HepG2 (cell line): ENCODE data around the gene RAC2. TPM values are rescaled to one million over a fixed set of nuclear protein-coding genes. Genes with fewer than 3 reads are reported as not detected.

Experiments used
- ARID2 ChIP-seq: sonication (generic); formaldehyde crosslinking; IDR thresholded peaks from 2 replicates; pipeline ENCODE4 v1.8.1; 2022; ENCODE audit warnings: mild to moderate bottlenecking, missing genetic modification reagents, borderline replicate concordance
- ETV6 ChIP-seq: sonication (generic); formaldehyde crosslinking; conservative IDR thresholded peaks from 2 replicates; pipeline ENCODE4 v1.4.0; 2020; ENCODE audit warnings: missing genetic modification reagents
- MBD4 ChIP-seq: IDR thresholded peaks from 2 replicates; pipeline ENCODE4 v1.6.1; 2012; ENCODE audit warnings: low read length, inconsistent platforms, borderline replicate concordance
- MEIS1 ChIP-seq: sonication (generic); formaldehyde crosslinking; IDR thresholded peaks from 2 replicates; pipeline ENCODE4 v1.9.0; 2021; ENCODE audit warnings: mild to moderate bottlenecking, missing genetic modification reagents, moderate library complexity, borderline replicate concordance
- NFIB ChIP-seq: sonication (generic); formaldehyde crosslinking; IDR thresholded peaks from 2 replicates; pipeline ENCODE4 v1.9.0; 2021; ENCODE audit warnings: missing genetic modification reagents, mild to moderate bottlenecking, borderline replicate concordance
- PAWR ChIP-seq: sonication (generic); formaldehyde crosslinking; IDR thresholded peaks from 2 replicates; pipeline ENCODE4 v1.4.0; 2020; ENCODE audit warnings: missing genetic modification reagents, mild to moderate bottlenecking, borderline replicate concordance
- RFX3 ChIP-seq: IDR thresholded peaks from 2 replicates; pipeline ENCODE4 v1.6.1; 2016; ENCODE audit warnings: missing biosample characterization, missing genetic modification reagents
- XBP1 ChIP-seq: sonication (generic); formaldehyde crosslinking; IDR thresholded peaks from 2 replicates; pipeline ENCODE4 v1.5.0; 2020; ENCODE audit warnings: missing genetic modification reagents
- XRCC5 ChIP-seq: fragments of 200-400 bp; formaldehyde crosslinking; optimal IDR thresholded peaks from 2 replicates; pipeline ENCODE3; 2017; ENCODE audit warnings: mild to moderate bottlenecking, low read length
- ZNF143 ChIP-seq: sonication (generic); formaldehyde crosslinking; IDR thresholded peaks from 2 replicates; pipeline ENCODE4 v1.4.0; 2020; ENCODE audit warnings: missing genetic modification reagents
- ZNF766 ChIP-seq: sonication (generic); formaldehyde crosslinking; IDR thresholded peaks from 2 replicates; pipeline ENCODE4 v1.5.0; 2020; ENCODE audit warnings: missing genetic modification reagents, borderline replicate concordance
- polyA plus RNA-seq, 8 experiments: library from polyadenylated mRNA; depleted of rRNA in 3 of 8; stranded (reverse) in 7 of 8; unstranded in 1 of 8; fragments of >200 nt; fragmentation: Illumina TruSeq in 4 of 8; extraction: Trizol in 4 of 8; gene quantifications; 2 replicates each; pipeline versions ENCODE4 v1.2.1 to v1.2.3, GENCODE V29; 2011 to 2016; ENCODE audit warnings: low read depth in 4 of 8, missing spikeins in 1 of 8, mixed read lengths in 1 of 8; ENCODE audit not compliant: insufficient read depth in 1 of 8
- total RNA-seq, 5 experiments: library from RNA; depleted of rRNA; stranded (reverse); fragments of >200 nt; fragmentation: Illumina TruSeq; extraction: Trizol; gene quantifications; 2 replicates each; pipeline ENCODE4 v1.2.3, GENCODE V29; 2016; ENCODE audit warnings: low read depth in 1 of 5
- TF ChIP-seq, protein P1 (sequence below): sonication (generic); formaldehyde crosslinking; IDR thresholded peaks from one replicate; pipeline ENCODE4 v1.5.1; 2020; ENCODE audit warnings: mild to moderate bottlenecking, missing genetic modification reagents; ENCODE audit errors: not compliant biosample characterization
- TF ChIP-seq, protein P2 (sequence below): fragments of 450-650 bp; IDR thresholded peaks from 2 replicates; pipeline ENCODE4 v1.6.1; 2017; ENCODE audit warnings: mild to moderate bottlenecking
- TF ChIP-seq, protein P3 (sequence below): sonication (generic); formaldehyde crosslinking; IDR thresholded peaks from 2 replicates; pipeline ENCODE4 v1.5.1; 2020; ENCODE audit warnings: missing genetic modification reagents, mild to moderate bottlenecking, borderline replicate concordance
- TF ChIP-seq, protein P4 (sequence below): IDR thresholded peaks from 2 replicates; pipeline ENCODE4 v1.6.1; 2016

The RAC2 gene
- total and polyA plus RNA-seq, 2 of the 13 experiments (the other 11 are each of a cell fraction or from before 2014, with no cell fraction given) = 0.73 TPM; not detected in 1

DNA sequence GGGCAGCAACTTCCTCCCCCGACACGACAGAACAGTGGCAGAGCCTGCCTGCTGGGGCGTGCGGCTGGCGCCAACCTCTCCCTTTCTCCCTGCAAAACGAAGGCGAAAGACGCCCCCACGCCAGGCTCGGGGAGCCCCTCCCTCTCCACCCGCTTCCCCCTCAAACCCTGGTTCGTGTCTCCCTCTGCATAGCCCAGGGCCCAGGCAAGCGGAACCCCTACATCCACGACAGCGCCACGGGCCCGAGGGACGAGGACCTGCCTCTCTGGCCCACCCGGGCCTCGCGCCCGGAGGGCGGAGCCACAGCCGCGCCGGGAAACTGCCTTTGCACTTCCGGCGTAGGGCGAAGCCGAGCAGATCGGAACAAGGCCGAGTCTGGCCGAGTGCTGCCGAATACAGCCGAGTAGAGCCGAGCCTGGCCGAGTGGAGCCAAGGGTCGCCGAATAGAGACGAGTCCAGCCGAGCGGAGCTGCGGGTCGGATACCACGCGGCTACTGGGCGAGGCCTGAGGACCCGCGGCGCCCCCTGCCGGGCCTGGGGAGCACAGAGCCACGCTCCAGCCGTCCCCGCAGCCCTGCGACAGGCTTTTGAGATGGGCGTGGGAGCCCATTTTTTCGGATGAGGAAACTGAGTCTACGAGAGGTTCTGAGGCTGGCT lies 44.8 kb downstream of the RAC2 start (continued):
- TF ChIP-seq, protein P1, sequence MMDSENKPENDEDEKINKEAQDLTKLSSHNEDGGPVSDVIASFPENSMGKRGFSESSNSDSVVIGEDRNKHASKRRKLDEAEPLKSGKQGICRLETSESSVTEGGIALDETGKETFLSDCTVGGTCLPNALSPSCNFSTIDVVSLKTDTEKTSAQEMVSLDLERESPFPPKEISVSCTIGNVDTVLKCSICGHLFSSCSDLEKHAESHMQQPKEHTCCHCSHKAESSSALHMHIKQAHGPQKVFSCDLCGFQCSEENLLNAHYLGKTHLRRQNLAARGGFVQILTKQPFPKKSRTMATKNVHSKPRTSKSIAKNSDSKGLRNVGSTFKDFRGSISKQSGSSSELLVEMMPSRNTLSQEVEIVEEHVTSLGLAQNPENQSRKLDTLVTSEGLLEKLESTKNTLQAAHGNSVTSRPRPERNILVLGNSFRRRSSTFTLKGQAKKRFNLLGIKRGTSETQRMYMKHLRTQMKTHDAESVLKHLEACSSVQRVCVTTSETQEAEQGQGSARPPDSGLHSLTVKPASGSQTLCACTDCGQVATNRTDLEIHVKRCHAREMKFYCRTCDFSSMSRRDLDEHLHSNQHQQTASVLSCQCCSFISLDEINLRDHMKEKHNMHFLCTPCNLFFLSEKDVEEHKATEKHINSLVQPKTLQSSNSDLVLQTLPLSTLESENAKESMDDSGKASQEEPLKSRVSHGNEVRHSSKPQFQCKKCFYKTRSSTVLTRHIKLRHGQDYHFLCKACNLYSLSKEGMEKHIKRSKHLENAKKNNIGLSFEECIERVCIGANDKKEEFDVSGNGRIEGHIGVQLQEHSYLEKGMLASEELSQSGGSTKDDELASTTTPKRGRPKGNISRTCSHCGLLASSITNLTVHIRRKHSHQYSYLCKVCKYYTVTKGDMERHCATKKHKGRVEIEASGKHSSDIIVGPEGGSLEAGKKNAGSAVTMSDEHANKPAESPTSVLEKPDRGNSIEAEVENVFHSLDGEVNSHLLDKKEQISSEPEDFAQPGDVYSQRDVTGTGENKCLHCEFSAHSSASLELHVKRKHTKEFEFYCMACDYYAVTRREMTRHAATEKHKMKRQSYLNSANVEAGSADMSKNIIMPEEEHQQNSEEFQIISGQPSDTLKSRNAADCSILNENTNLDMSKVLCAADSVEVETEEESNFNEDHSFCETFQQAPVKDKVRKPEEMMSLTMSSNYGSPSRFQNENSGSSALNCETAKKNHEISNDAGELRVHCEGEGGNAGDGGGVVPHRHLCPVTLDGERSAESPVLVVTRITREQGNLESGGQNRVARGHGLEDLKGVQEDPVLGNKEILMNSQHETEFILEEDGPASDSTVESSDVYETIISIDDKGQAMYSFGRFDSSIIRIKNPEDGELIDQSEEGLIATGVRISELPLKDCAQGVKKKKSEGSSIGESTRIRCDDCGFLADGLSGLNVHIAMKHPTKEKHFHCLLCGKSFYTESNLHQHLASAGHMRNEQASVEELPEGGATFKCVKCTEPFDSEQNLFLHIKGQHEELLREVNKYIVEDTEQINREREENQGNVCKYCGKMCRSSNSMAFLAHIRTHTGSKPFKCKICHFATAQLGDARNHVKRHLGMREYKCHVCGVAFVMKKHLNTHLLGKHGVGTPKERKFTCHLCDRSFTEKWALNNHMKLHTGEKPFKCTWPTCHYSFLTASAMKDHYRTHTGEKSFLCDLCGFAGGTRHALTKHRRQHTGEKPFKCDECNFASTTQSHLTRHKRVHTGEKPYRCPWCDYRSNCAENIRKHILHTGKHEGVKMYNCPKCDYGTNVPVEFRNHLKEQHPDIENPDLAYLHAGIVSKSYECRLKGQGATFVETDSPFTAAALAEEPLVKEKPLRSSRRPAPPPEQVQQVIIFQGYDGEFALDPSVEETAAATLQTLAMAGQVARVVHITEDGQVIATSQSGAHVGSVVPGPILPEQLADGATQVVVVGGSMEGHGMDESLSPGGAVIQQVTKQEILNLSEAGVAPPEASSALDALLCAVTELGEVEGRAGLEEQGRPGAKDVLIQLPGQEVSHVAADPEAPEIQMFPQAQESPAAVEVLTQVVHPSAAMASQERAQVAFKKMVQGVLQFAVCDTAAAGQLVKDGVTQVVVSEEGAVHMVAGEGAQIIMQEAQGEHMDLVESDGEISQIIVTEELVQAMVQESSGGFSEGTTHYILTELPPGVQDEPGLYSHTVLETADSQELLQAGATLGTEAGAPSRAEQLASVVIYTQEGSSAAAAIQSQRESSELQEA (CRISPR knock-in tag) = peak; percentile 84
- TF ChIP-seq ZNF766 (peak; percentile 78; the same call in 1 of the 2 replicates), PAWR (no peak), XRCC5 (peak; percentile 88), ZNF143 (0 out of 2 replicates have a peak, but pooled peaks have one; percentile 29), MEIS1 (CRISPR knock-in tag) (no peak; the same call in 1 of the 2 replicates), ARID2 (peak; percentile 52; the same call in 1 of the 2 replicates), XBP1 (CRISPR knock-in tag) (0 out of 2 replicates have a peak, but pooled peaks have one; percentile 0), NFIB (CRISPR knock-in tag) (no peak), MBD4 (no peak), RFX3 (no peak), ETV6 (CRISPR knock-in tag) (no peak)
- TF ChIP-seq, protein P2, sequence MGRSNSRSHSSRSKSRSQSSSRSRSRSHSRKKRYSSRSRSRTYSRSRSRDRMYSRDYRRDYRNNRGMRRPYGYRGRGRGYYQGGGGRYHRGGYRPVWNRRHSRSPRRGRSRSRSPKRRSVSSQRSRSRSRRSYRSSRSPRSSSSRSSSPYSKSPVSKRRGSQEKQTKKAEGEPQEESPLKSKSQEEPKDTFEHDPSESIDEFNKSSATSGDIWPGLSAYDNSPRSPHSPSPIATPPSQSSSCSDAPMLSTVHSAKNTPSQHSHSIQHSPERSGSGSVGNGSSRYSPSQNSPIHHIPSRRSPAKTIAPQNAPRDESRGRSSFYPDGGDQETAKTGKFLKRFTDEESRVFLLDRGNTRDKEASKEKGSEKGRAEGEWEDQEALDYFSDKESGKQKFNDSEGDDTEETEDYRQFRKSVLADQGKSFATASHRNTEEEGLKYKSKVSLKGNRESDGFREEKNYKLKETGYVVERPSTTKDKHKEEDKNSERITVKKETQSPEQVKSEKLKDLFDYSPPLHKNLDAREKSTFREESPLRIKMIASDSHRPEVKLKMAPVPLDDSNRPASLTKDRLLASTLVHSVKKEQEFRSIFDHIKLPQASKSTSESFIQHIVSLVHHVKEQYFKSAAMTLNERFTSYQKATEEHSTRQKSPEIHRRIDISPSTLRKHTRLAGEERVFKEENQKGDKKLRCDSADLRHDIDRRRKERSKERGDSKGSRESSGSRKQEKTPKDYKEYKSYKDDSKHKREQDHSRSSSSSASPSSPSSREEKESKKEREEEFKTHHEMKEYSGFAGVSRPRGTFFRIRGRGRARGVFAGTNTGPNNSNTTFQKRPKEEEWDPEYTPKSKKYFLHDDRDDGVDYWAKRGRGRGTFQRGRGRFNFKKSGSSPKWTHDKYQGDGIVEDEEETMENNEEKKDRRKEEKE = no peak
- TF ChIP-seq, protein P3, sequence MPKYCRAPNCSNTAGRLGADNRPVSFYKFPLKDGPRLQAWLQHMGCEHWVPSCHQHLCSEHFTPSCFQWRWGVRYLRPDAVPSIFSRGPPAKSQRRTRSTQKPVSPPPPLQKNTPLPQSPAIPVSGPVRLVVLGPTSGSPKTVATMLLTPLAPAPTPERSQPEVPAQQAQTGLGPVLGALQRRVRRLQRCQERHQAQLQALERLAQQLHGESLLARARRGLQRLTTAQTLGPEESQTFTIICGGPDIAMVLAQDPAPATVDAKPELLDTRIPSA (CRISPR knock-in tag) = no peak
- TF ChIP-seq, protein P4, sequence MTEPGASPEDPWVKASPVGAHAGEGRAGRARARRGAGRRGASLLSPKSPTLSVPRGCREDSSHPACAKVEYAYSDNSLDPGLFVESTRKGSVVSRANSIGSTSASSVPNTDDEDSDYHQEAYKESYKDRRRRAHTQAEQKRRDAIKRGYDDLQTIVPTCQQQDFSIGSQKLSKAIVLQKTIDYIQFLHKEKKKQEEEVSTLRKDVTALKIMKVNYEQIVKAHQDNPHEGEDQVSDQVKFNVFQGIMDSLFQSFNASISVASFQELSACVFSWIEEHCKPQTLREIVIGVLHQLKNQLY (CRISPR knock-in tag) = peak; percentile 64
